HCT116 (cell line): ENCODE results near the gene MIS18BP1. TPM values are rescaled to one million over a fixed set of nuclear protein-coding genes. Genes with fewer than 3 reads are reported as not detected.

Source experiments
- ATAC-seq: fragments of 200-7000 bp; cut with Tn5 transposase; 2 replicates; pipeline ENCODE4 v1.9.1; 2020; ENCODE audit warnings: mild to moderate bottlenecking, moderate library complexity
- BruUV-seq: library from RNA; stranded (reverse); fragments of 400-500 nt; replicated peaks from 2 replicates; lab custom pipeline; 2021; lab: Mats Ljungman, UMichigan
- CTCF ChIA-PET: fragments of 300-600 bp; sonication (Branson Sonifier 250); formaldehyde crosslinking; loops from one replicate; lab custom pipeline; 2021; ENCODE audit warnings: antibody characterized with exemption; lab: Charles Lee
- POLR2A ChIA-PET: fragments of 300-600, 350-600 bp; sonication (Branson Sonifier 250); formaldehyde crosslinking; loops from one replicate; lab custom pipeline; 2021; ENCODE audit warnings: antibody characterized with exemption; lab: Charles Lee
- RAD21 ChIA-PET, 2 experiments: fragments of 300-600 bp; sonication (Branson Sonifier 250); formaldehyde crosslinking; loops; one replicate each; lab custom pipeline; 2023; ENCODE audit warnings: low total read pairs in 2 of 2; ENCODE audit not compliant: uncharacterized antibody in 2 of 2, unreplicated experiment in 2 of 2, low non-redundant PET in 1 of 2; lab: Charles Lee
- DNase-seq: peaks from one replicate; pipeline ENCODE4 v3.0.0-alpha.2; 2010; ENCODE audit warnings: low read depth, low spot score
- H2AFZ ChIP-seq: fragments of 200-600 bp; shearing (Covaris generic), sonication (generic); 2 replicates; pipeline ENCODE4 v1.6.1; 2017; ENCODE audit warnings: low read depth, mixed run types, mixed read lengths, antibody characterized with exemption, low read length; ENCODE audit not compliant: poor library complexity, severe bottlenecking
- H3K27ac ChIP-seq: 2 replicates; pipeline ENCODE4 v1.5.1; 2012; ENCODE audit warnings: low read depth, low read length
- H3K27me3 ChIP-seq: fragments of 200-600 bp; sonication (generic); 2 replicates; pipeline ENCODE4 v1.6.1; 2016; ENCODE audit warnings: mixed run types, low read length, mixed read lengths; ENCODE audit not compliant: insufficient read depth
- H3K36me3 ChIP-seq, 2 experiments: fragments of 200-500 bp in 1 of 2; fragments of 200-600 bp in 1 of 2; sonication (Bioruptor generic) in 1 of 2; sonication (generic) in 1 of 2; 2 replicates each; pipeline versions ENCODE4 v1.5.1 to v1.6.1; 2014 to 2016; ENCODE audit warnings: low read length in 2 of 2, inconsistent platforms in 1 of 2, mixed read lengths in 1 of 2, mixed run types in 1 of 2; ENCODE audit not compliant: insufficient read depth in 2 of 2, control insufficient read depth in 1 of 2
- H3K4me1 ChIP-seq, 2 experiments: fragments of 200-600 bp in 1 of 2; sonication (generic) in 1 of 2; 2 replicates each; pipeline versions ENCODE4 v1.5.1 to v1.6.1; 2012 to 2017; ENCODE audit warnings: low read length in 2 of 2, inconsistent platforms in 1 of 2, mild to moderate bottlenecking in 1 of 2, mixed read lengths in 1 of 2, mixed run types in 1 of 2, moderate library complexity in 1 of 2; ENCODE audit not compliant: insufficient read depth in 2 of 2, control insufficient read depth in 1 of 2
- H3K4me2 ChIP-seq: fragments of 200-600 bp; sonication (generic); 2 replicates; pipeline ENCODE4 v1.6.1; 2017; ENCODE audit warnings: mixed run types, low read length, mixed read lengths
- H3K4me3 ChIP-seq, 2 experiments: fragments of 200-600 bp in 1 of 2; sonication (generic) in 1 of 2; replicated peaks in 1 of 2; 2 replicates each; pipeline ENCODE4 v1.5.1; 2011 to 2016; ENCODE audit warnings: low read length in 2 of 2, control low read depth in 1 of 2, low read depth in 1 of 2, mild to moderate bottlenecking in 1 of 2, mixed read lengths in 1 of 2, mixed run types in 1 of 2
- H3K79me2 ChIP-seq: fragments of 200-600 bp; sonication (generic); 2 replicates; pipeline ENCODE4 v1.6.1; 2017; ENCODE audit warnings: mild to moderate bottlenecking, mixed run types, low read length, moderate library complexity, mixed read lengths; ENCODE audit not compliant: insufficient read depth
- H3K9ac ChIP-seq: fragments of 200-600 bp; sonication (generic); 2 replicates; pipeline ENCODE4 v1.6.1; 2016; ENCODE audit warnings: low read length, mixed read lengths
- H3K9me2 ChIP-seq: fragments of 200-600 bp; sonication (generic), shearing (Covaris generic); 2 replicates; pipeline ENCODE4 v1.6.1; 2017; ENCODE audit warnings: mixed run types, mild to moderate bottlenecking, moderate library complexity; ENCODE audit not compliant: insufficient read depth
- H3K9me3 ChIP-seq, 2 experiments: fragments of 200-500 bp in 1 of 2; fragments of 200-600 bp in 1 of 2; sonication (Bioruptor generic) in 1 of 2; sonication (generic) in 1 of 2; 2 replicates each; pipeline ENCODE4 v1.6.1; 2014 to 2017; ENCODE audit warnings: low read length in 2 of 2, mixed read lengths in 2 of 2, inconsistent platforms in 1 of 2, low read depth in 1 of 2, mild to moderate bottlenecking in 1 of 2, mixed run types in 1 of 2, moderate library complexity in 1 of 2; ENCODE audit not compliant: control insufficient read depth in 1 of 2, insufficient read depth in 1 of 2
- H4K20me1 ChIP-seq: fragments of 200-600 bp; sonication (generic), shearing (Covaris generic); 2 replicates; pipeline ENCODE4 v1.6.1; 2017; ENCODE audit warnings: mixed run types, mild to moderate bottlenecking, moderate library complexity; ENCODE audit not compliant: insufficient read depth
- ATF3 ChIP-seq: IDR thresholded peaks from 2 replicates; pipeline ENCODE4 v1.6.1; 2012
- CEBPB ChIP-seq: IDR thresholded peaks from 2 replicates; pipeline ENCODE4 v1.6.1; 2012; ENCODE audit warnings: low read depth
- EZH2phosphoT487 ChIP-seq: fragments of 200-600 bp; IDR thresholded peaks from 2 replicates; pipeline ENCODE4 v1.6.1; 2018; ENCODE audit warnings: antibody characterized with exemption, borderline replicate concordance
- POLR2A ChIP-seq: IDR thresholded peaks from 2 replicates; pipeline ENCODE4 v1.7.0; 2011; ENCODE audit warnings: borderline replicate concordance; ENCODE audit not compliant: insufficient read depth, insufficient read length; ENCODE audit errors: extremely low read depth
- RAD21 ChIP-seq: IDR thresholded peaks from 2 replicates; pipeline ENCODE4 v1.6.1; 2012; ENCODE audit warnings: low read depth, mild to moderate bottlenecking
- SP1 ChIP-seq: IDR thresholded peaks from 2 replicates; pipeline ENCODE4 v1.6.1; 2012; ENCODE audit warnings: low read depth
- TCF7L2 ChIP-seq: IDR thresholded peaks from 2 replicates; pipeline ENCODE4 v1.7.0; 2011; ENCODE audit warnings: borderline replicate concordance, inconsistent platforms; ENCODE audit not compliant: insufficient read depth, insufficient read length; ENCODE audit errors: extremely low read depth
- intact Hi-C: fragments of 100-400 bp; cut with micrococcal nuclease; formaldehyde crosslinking; loops from 2 replicates; pipeline ENCODE4 v1.10.0; 2022
- total RNA-seq: library from RNA; stranded (reverse); gene quantifications from one replicate; pipeline ENCODE4 v1.2.1, GENCODE V29; 2021; ENCODE audit not compliant: unreplicated experiment
- TF ChIP-seq, protein P1 (sequence below): IDR thresholded peaks from 2 replicates; pipeline ENCODE4 v1.6.1; 2011; ENCODE audit warnings: mild to moderate bottlenecking, low read length, moderate library complexity; ENCODE audit not compliant: insufficient replicate concordance; ENCODE audit errors: extremely low read depth

Gene MIS18BP1
- total RNA-seq, 1 experiment from 2014 or later = 37.9 TPM

DNA sequence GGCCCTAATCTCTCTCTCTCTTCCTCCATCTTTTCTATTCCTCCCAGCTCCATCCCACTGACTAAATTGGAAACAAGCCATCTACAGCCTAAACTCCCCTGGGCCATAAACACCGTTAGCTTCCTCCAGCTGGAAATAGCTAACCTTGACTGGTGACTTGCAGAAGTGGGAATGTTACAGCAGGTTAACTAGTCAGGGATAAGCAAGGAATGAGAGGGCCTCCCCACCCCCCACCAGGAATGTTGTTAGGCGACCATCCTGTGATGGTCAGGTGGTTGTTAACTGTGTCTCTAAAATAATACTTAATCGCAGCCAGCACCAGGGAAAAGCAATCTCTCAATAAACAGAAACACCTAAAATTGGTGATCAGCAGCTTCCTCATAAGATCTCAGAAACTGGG, 40.8 kb downstream of the MIS18BP1 start:
- TF ChIP-seq ATF3 = no peak
- TF ChIP-seq SP1 = no peak
- no peak for TF ChIP-seq TCF7L2
- TF ChIP-seq EZH2phosphoT487 = no peak
- no peak for TF ChIP-seq RAD21
- H3K79me2 ChIP-seq = no peaks in the 10 kb centered on the region
- H3K9ac ChIP-seq = no peak overlapping the region
- BruUV-seq = no TSS peak
- intact Hi-C loops = no loop called here
- no peak overlapping the region for H3K27ac ChIP-seq
- ChIA-PET CTCF (no interaction called here), RAD21 (no interaction called here), POLR2A (no interaction called here)
- H3K4me3 ChIP-seq = no peak overlapping the region
- H2AFZ ChIP-seq = no peak overlapping the region
- H3K9me2 ChIP-seq = no peaks in the 10 kb centered on the region
- no peak for ATAC-seq
- DNase-seq = no peak
- H3K36me3 ChIP-seq = peaks cover 19 to 35% of the 10 kb centered on the region in 2 experiments; a peak in 3 of 4 replicates
- H3K9me3 ChIP-seq = no peaks in the 10 kb centered on the region
- H3K27me3 ChIP-seq = no peaks in the 10 kb centered on the region
- H3K4me1 ChIP-seq = no peaks in the 10 kb centered on the region
- H4K20me1 ChIP-seq = no peaks in the 10 kb centered on the region
- no peak overlapping the region for H3K4me2 ChIP-seq

GRCh38 chr14:45211295-45211694, 41.7 kb downstream of the MIS18BP1 start:
- intact Hi-C loops = no loop called here
- H3K4me3 ChIP-seq = no peak overlapping the region
- H2AFZ ChIP-seq = no peak overlapping the region
- TF ChIP-seq CEBPB (no peak), POLR2A (no peak)
- TF ChIP-seq, protein P1, sequence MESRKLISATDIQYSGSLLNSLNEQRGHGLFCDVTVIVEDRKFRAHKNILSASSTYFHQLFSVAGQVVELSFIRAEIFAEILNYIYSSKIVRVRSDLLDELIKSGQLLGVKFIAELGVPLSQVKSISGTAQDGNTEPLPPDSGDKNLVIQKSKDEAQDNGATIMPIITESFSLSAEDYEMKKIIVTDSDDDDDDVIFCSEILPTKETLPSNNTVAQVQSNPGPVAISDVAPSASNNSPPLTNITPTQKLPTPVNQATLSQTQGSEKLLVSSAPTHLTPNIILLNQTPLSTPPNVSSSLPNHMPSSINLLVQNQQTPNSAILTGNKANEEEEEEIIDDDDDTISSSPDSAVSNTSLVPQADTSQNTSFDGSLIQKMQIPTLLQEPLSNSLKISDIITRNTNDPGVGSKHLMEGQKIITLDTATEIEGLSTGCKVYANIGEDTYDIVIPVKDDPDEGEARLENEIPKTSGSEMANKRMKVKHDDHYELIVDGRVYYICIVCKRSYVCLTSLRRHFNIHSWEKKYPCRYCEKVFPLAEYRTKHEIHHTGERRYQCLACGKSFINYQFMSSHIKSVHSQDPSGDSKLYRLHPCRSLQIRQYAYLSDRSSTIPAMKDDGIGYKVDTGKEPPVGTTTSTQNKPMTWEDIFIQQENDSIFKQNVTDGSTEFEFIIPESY = no peak
- H3K4me2 ChIP-seq = no peak overlapping the region
- ChIA-PET CTCF (no interaction called here), POLR2A (no interaction called here), RAD21 (no interaction called here)
- no peak for ATAC-seq
- no TSS peak for BruUV-seq
- peaks cover 21 to 36% of the 10 kb centered on the region in 2 experiments; a peak in 3 of 4 replicates for H3K36me3 ChIP-seq
- H3K9me3 ChIP-seq = no peaks in the 10 kb centered on the region
- H3K9me2 ChIP-seq = no peaks in the 10 kb centered on the region
- no peaks in the 10 kb centered on the region for H3K79me2 ChIP-seq
- no peak overlapping the region for H3K27ac ChIP-seq
- no peak overlapping the region for H3K9ac ChIP-seq
- no peaks in the 10 kb centered on the region for H3K27me3 ChIP-seq
- no peak for DNase-seq
- H4K20me1 ChIP-seq = no peaks in the 10 kb centered on the region
- H3K4me1 ChIP-seq = no peaks in the 10 kb centered on the region
